ENCODE measurements around the gene PIANP.

DNA sequence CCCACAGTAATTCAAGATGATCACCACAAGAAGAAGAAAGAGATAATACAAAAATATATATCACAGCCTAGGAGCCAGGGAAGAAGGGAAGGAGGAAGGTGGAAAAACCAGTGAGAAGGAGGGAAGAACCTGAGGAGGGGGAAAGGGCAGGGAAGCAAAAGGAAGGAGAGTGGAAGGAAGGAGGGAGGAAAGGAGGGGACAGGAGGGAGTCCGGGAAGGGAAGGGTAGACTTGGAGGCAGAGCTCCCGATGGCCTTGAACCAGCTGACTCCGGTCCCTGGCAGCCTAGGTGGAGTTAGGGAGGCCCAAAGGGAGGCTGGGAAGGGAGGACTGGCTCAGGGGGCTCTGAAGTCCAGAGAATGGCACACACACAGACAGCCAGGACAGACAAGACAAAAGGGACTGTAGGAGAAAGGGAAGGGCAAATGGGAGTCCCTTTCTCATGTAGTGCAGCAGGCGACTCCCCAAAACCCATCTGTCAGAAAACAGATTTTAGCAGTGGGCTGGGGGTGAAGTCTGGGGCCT, 6.7 kb downstream of the PIANP start:
- TF ChIP-seq POLR2A (IDR thresholded peaks at IDR 0.05): no peak
- TF ChIP-seq, protein P1, sequence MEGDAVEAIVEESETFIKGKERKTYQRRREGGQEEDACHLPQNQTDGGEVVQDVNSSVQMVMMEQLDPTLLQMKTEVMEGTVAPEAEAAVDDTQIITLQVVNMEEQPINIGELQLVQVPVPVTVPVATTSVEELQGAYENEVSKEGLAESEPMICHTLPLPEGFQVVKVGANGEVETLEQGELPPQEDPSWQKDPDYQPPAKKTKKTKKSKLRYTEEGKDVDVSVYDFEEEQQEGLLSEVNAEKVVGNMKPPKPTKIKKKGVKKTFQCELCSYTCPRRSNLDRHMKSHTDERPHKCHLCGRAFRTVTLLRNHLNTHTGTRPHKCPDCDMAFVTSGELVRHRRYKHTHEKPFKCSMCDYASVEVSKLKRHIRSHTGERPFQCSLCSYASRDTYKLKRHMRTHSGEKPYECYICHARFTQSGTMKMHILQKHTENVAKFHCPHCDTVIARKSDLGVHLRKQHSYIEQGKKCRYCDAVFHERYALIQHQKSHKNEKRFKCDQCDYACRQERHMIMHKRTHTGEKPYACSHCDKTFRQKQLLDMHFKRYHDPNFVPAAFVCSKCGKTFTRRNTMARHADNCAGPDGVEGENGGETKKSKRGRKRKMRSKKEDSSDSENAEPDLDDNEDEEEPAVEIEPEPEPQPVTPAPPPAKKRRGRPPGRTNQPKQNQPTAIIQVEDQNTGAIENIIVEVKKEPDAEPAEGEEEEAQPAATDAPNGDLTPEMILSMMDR (IDR thresholded peaks at IDR 0.05): no peak
